K562 (cell line): ENCODE measurements around the gene SFI1. TPM values are rescaled to one million over a fixed set of nuclear protein-coding genes. Genes with fewer than 3 reads are reported as not detected.

Source experiments
- CBX2 ChIP-seq: fragments of 200-600 bp; sonication (generic); IDR thresholded peaks from one replicate; pipeline ENCODE4 v1.6.1; 2012; ENCODE audit warnings: mild to moderate bottlenecking, low read length, inconsistent platforms; ENCODE audit not compliant: insufficient read depth, poor library complexity, severe bottlenecking
- CREB3 ChIP-seq: fragments of 450-650 bp; conservative IDR thresholded peaks from 2 replicates; pipeline ENCODE4 v1.6.1; 2016; ENCODE audit warnings: missing genetic modification characterization, low read depth, mild to moderate bottlenecking, missing compliant biosample characterization, moderate library complexity
- GABPB2 ChIP-seq: fragments of 250-450 bp; sonication (Bioruptor Pico); conservative IDR thresholded peaks from 2 replicates; pipeline ENCODE4 v1.5.1; 2021; ENCODE audit warnings: mild to moderate bottlenecking
- HOMEZ ChIP-seq: fragments of 250-450 bp; sonication (Bioruptor Pico); IDR thresholded peaks from 2 replicates; pipeline ENCODE4 v1.4.0; 2020; ENCODE audit warnings: mild to moderate bottlenecking, moderate library complexity
- KDM2B ChIP-seq: fragments of 250-450 bp; sonication (Bioruptor Pico); IDR thresholded peaks from 2 replicates; pipeline ENCODE4 v1.8.0; 2021; ENCODE audit warnings: mild to moderate bottlenecking, moderate library complexity
- KDM4B ChIP-seq, 2 experiments: fragments of 450-650 bp in 1 of 2; sonication (generic) in 1 of 2; IDR thresholded peaks; 2 replicates each; pipeline ENCODE4 v1.6.1; 2016 to 2017; ENCODE audit warnings: borderline replicate concordance in 2 of 2, antibody characterized with exemption in 1 of 2, low read depth in 1 of 2, mild to moderate bottlenecking in 1 of 2
- MLX ChIP-seq, 2 experiments: fragments of 450-650 bp in 1 of 2; sonication (generic) in 1 of 2; formaldehyde crosslinking; conservative IDR thresholded peaks; 2 replicates each; pipeline versions ENCODE4 v1.4.0 to v1.8.1; 2020 to 2022; ENCODE audit warnings: mild to moderate bottlenecking in 1 of 2, missing genetic modification reagents in 1 of 2
- MTF1 ChIP-seq: fragments of 250-450 bp; sonication (Bioruptor Pico); IDR thresholded peaks from 2 replicates; pipeline ENCODE4 v1.9.0; 2021; ENCODE audit warnings: moderate library complexity, mild to moderate bottlenecking, inconsistent platforms, borderline replicate concordance
- NR4A1 ChIP-seq, 2 experiments: fragments of 250-450 bp in 1 of 2; fragments of 450-650 bp in 1 of 2; sonication (Bioruptor Pico) in 1 of 2; IDR thresholded peaks; 2 replicates each; pipeline versions ENCODE4 v1.4.0 to v1.6.1; 2016 to 2020; ENCODE audit warnings: mild to moderate bottlenecking in 2 of 2, missing compliant biosample characterization in 1 of 2, missing genetic modification characterization in 1 of 2, moderate library complexity in 1 of 2
- NUFIP1 ChIP-seq: fragments of 450-650 bp; IDR thresholded peaks from 2 replicates; pipeline ENCODE4 v1.6.1; 2018; ENCODE audit not compliant: partially characterized antibody
- PBX2 ChIP-seq, 2 experiments: IDR thresholded peaks in 1 of 2; conservative IDR thresholded peaks in 1 of 2; 2 replicates each; pipeline ENCODE4 v1.6.1; 2016; ENCODE audit warnings: low read depth in 2 of 2, mild to moderate bottlenecking in 1 of 2, missing compliant biosample characterization in 1 of 2, missing genetic modification characterization in 1 of 2, moderate library complexity in 1 of 2
- PCBP1 ChIP-seq: fragments of 200-400 bp; formaldehyde crosslinking; IDR thresholded peaks from 2 replicates; pipeline ENCODE4 v1.6.1; 2018; ENCODE audit warnings: mild to moderate bottlenecking, low read depth, low read length; ENCODE audit not compliant: poor library complexity, severe bottlenecking
- SAP30 ChIP-seq: fragments of 200-600 bp; sonication (generic); IDR thresholded peaks from 2 replicates; pipeline ENCODE4 v1.6.1; 2012; ENCODE audit warnings: borderline replicate concordance, low read depth, mild to moderate bottlenecking, moderate library complexity, low read length, control low read depth, inconsistent platforms; ENCODE audit not compliant: insufficient read depth, poor library complexity, severe bottlenecking
- U2AF1 ChIP-seq: fragments of 200-400 bp; formaldehyde crosslinking; optimal IDR thresholded peaks from 2 replicates; pipeline ENCODE3; 2017; ENCODE audit warnings: mild to moderate bottlenecking, low read depth, low read length, moderate library complexity
- ZNF143 ChIP-seq: sonication (generic); formaldehyde crosslinking; IDR thresholded peaks from 2 replicates; pipeline ENCODE4 v1.9.0; 2022; ENCODE audit warnings: mild to moderate bottlenecking, missing genetic modification reagents
- ZNF232 ChIP-seq: sonication (generic); formaldehyde crosslinking; IDR thresholded peaks from 2 replicates; pipeline ENCODE4 v1.8.0; 2022; ENCODE audit warnings: mild to moderate bottlenecking, missing genetic modification reagents
- ZNF398 ChIP-seq: fragments of 250-450 bp; sonication (Bioruptor Pico); IDR thresholded peaks from 2 replicates; pipeline ENCODE4 v1.8.0; 2021; ENCODE audit warnings: moderate library complexity, mild to moderate bottlenecking, inconsistent platforms
- polyA plus RNA-seq, 8 experiments: library from polyadenylated mRNA; depleted of rRNA in 4 of 8; stranded (reverse) in 5 of 8; unstranded in 3 of 8; fragments of >200 nt; fragmentation: Nextera tagmentation in 2 of 8; fragmentation: Illumina TruSeq in 1 of 8; extraction: Ambion mirVana in 2 of 8; extraction: Trizol in 1 of 8; gene quantifications; 2 replicates each; pipeline versions ENCODE4 v1.2.1 to v1.2.3, GENCODE V29; 2011 to 2014; ENCODE audit warnings: inconsistent platforms in 1 of 8, missing spikeins in 1 of 8
- total RNA-seq, 7 experiments: library from RNA; depleted of rRNA in 6 of 7; stranded (reverse); fragments of >200 nt in 6 of 7; fragmentation: Illumina TruSeq in 2 of 7; extraction: Trizol in 2 of 7; gene quantifications; 2 replicates each; pipeline versions ENCODE4 v1.2.1 to v1.2.3, GENCODE V29; 2011 to 2021; ENCODE audit warnings: low replicate concordance in 1 of 7

SFI1 gene
- total and polyA plus RNA-seq, 9 of the 15 experiments (the other 6 are each of a cell fraction or from before 2014, with no cell fraction given), result 3.0 to 25.6 (median 14.1) TPM

- TF ChIP-seq NR4A1 (CRISPR knock-in tag; IDR thresholded peaks at IDR 0.05) (no peak), NR4A1 (tag; IDR thresholded peaks at IDR 0.05) (no peak), HOMEZ (CRISPR knock-in tag) (no peak), KDM2B (no peak), MTF1 (CRISPR knock-in tag) (no peak), CBX2 (no peak), GABPB2 (CRISPR knock-in tag) (no peak), ZNF232 (no peak), MLX (CRISPR knock-in tag; conservative IDR thresholded peaks at IDR 0.05) (no peak), U2AF1 (no peak), PBX2 (CRISPR knock-in tag; IDR thresholded peaks at IDR 0.05; ENCODE audit: low read depth) (no peak), PBX2 (tag; conservative IDR thresholded peaks at IDR 0.05; ENCODE audit: low read depth) (no peak), PCBP1 (no peak), CREB3 (tag) (no peak), NUFIP1 (no peak), SAP30 (no peak), KDM4B (IDR thresholded peaks at IDR 0.05; ENCODE audit: borderline replicate concordance in 2 of 2, low read depth in 1 of 2) (no peak), ZNF143 (CRISPR knock-in tag) (no peak), ZNF398 (CRISPR knock-in tag) (no peak)
Observed at GRCh38 chr22:31585161-31585859, 89.0 kb downstream of the SFI1 start (continued).
